GM21717 (cell line): Measurements from ENCODE around the gene FNBP1L.

Experiments used
- ATAC-seq: cut with Tn5 transposase; IDR thresholded peaks from one replicate; pipeline ENCODE4 v1.9.1; 2021; ENCODE audit warnings: mild to moderate bottlenecking, moderate library complexity; ENCODE audit not compliant: unreplicated experiment

FNBP1L gene

DNA sequence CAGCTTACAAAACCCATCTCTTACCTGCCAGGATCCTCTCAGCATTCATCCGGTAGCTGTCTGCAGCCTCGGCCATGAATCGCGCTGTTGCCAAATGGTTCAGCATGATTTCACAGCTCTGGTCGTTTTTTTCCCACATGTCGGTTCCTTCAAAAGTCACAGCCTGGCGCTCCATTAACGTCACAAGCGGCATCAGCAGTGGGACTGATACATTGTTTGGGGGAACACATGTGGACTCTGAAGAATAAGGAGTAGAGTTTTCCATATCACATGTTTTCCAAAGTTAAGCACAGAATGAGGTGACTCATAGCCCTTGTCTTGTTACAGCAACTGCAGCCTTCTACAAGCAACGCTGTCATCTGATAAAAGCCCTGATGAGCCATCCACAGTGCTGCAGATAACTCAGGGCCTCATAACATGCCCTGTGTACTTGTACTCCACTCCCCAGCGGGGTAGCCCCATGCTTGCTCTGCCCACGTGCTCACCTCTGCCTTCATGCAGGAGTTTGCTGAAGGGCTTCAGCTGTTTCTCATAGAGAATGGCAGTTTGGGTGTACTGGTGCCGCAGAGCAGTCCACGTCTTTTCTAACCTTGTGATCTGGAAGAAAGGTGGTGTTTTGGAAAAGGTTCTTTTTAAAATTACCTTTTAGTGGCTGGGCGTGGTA lies 119.5 kb downstream of the FNBP1L start:
- no peak for ATAC-seq

DNA sequence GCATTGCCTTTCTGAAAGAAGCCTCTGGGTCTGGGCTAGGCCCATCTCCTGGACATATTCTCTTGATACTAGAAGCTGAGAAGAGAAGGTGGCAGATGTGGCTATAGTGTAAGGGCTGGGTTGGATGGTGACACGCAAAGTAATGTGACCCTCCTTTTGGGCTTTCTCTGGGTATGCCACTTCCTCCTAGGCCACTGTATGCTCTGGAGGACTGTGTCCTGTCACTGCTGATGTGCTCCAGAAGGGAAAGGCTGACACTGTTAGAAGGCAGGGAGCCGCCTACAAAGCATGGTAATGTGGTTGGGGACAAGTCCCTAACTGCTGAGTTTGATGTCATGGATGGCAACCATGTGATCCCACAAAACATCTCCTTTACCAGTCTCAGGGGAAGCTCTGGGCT lies 121.6 kb downstream of the FNBP1L start:
- ATAC-seq, result no peak

DNA sequence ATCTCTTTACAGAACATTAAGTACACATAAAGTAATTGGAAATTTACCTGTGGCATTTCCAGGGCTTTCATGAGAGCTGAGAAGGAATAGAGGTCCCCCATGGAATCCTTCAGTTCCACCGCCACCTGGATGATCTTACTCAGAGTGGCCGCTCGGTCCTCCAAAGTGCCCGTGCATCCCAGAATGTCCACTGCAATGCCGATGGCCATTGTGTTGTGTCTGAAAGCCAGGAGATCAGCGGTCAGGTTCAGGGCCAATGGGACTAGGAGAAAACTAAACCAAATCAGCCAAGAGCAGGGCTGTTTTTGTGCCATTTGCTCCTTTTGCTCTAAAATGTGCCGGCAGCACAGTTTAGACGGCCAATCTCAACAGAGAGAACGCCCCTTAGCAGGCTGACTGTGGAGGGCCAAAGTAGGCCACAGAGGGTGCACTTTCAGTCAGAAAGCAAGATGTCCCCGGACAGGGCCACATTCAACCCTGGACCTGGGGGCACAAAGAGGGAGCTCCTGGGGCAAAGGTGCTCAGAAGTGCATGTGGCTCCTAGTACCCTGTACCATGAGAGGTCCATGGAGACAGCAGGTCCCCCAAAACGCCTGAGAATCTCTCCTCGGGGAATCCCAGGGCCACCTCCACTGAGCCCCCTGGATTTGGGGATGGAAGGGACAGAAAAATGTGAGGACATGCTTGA lies 123.8 kb downstream of the FNBP1L start:
- ATAC-seq, result no peak

DNA sequence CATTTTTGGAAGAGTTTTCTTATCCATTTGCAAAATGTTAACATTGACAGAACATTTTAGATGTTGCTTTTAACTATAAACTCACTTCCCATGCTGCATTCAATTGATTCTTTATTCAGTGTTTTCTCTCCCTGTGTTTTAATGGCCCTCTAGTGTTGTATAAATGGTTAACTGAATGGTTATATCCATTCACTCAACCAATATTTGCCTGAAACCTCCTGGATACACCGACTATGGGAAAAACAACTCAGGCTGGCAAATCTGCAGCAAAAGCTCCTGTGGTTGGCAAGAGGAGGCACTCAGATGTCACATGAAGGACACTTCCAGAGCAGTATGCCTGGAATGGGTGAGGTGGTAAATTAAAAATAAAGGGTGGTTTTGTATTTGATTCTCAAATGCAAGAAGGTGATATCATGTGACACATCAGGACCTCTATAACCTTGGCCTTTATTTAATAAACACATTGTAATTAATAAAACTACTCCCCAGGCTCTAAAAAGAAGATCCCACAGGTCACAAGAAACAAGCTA lies 126.1 kb downstream of the FNBP1L start:
- ATAC-seq, result no peak

DNA sequence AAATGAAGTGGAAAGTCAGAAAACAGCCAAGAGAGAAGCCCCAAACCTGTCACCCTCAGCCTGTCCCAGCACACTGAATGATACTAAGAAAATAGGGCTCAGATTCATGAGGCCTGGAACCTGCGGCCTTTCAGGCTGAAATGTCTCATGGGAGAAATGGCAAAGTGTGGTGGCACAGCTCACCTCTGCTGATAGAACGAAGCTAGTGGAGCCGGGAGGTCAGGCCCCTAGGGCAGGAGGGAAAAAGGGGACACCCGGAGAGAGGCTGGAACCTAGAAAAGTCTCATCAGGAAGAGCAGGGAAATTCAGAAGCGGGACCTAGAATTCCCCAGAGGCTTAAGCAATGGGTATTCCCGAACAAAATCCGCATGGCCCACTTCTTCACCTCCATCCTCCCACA lies 126.6 kb downstream of the FNBP1L start:
- ATAC-seq, result no peak

DNA sequence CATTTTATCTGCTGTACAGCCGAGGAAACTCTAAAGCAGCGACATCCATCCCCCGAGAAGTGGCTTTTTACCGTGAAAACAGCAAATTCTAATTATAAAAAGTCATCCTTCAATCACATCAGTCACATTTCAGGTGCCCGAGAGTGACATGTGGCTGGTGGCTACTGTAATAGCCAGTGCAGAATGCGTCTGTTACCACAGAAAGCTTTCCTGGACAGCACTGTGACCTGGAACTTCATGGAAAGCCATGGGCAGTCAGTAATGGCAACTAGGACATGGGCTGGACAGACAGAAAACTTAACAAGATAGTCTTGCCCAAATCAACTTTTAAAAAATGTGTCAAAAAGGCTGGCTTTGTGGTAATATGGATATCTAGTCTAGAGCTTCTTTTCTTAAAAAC lies 127.1 kb downstream of the FNBP1L start:
- no peak for ATAC-seq

GRCh38 chr1:93575621-93576284 lies 127.8 kb downstream of the FNBP1L start:
- no peak for ATAC-seq

GRCh38 chr1:93576346-93576745 lies 128.4 kb downstream of the FNBP1L start:
- no peak for ATAC-seq

- no peak for ATAC-seq
These were observed 128.8 kb downstream of the FNBP1L start for GRCh38 chr1:93576746-93577145.

DNA sequence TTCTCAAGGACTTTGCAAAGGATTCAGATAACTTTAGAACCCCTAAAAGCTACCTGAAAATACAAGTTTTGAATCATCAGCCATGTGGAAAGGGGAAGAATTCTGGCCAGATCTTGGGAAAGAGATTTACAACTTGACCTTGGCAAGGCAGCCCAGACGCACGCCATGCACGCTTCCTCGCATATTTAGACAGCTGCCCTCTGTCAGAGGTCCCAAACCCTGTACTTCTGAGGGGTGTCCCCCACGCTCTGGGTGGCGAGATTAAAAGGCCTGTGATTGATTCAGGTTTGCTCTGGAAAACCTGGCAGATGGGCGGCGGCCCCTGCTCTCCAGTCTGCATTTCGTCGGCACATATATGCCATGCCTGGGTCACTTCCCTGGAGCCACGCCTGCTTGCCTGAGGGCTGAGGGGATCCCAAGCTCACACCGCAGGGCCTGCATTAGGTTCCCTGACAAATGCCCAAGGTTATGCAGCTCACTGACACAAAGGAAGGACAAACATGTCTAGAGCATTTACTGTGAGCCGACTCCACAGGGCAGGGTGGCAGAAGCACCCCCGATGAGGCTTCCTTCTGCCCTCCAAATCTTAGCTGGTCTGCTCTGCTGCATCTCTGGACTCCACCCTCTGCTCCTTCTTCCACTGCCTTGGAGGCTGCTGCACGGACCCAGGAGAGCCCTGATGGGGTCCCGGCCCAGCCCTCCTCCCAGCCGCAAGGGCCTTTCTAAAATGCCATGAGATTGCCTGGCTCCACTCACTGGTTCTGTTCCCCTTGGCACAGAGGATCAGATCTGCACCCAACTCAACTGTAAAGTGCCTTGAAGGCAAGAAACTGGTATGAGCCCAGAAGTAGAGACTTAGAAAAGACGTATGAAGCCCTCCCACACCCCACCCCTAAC lies 129.9 kb downstream of the FNBP1L start:
- no peak for ATAC-seq

DNA sequence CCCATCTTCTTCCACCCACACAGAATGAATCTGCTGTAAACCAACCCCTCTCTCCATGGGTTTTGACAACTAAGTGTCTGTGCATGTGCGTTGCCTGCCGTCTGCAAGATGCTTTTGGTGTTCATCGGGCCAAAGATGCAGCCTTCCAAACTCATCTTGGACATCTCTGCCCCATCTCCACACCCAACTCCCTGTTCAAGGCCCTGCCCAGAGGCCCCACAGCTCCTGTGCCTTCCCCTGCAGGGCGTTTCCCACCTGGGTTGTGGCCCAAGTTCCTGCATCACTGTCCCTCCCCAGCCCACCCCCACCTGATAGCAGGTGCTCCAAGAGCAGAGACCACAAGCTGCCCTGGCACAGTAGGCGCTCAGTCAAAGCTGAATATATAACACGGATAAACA lies 130.5 kb downstream of the FNBP1L start:
- ATAC-seq, result no peak

DNA sequence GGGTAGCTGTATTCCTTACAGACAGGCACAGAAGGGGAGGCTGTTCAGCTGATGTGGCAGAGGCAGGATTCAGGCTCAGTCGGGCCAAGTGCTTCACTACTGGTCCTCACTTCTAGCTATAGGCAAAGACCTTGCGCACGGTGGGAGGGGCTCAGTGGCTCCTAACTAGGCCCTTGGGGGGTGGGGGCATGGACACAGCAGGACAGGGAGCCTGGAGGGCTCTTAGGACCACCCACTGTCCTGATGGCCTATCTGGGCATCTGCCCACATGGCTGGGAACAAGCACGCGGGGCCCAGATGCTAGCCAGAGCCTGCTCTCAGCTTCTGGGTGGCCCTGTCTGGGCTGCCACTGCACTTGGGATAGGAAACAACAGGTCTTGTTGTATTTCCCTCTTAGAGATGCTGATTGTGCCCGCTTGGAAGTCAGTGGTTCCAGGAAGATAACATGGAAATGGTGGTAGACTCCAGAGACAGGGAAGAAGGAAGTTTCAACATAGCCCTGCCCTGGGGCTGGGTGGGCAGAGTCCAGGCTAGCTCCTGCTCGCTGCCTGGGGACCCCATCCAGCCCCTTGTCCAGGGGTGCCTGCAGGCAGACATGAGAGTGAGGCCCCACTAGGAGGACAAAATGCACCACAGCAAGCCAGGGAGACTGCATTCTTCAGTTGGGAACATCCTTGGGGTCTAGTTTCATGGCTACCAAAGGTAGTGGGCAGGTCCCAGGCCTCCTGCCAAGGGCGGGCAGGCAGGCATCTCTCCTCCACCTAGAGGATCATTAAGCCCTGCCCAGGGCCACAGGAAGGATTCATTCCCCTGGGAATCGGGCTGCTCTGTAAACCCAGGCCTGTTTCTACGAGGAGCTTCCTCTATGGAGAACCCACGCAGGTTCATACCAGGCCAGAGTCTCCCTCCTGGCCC lies 131.2 kb downstream of the FNBP1L start:
- no peak for ATAC-seq

DNA sequence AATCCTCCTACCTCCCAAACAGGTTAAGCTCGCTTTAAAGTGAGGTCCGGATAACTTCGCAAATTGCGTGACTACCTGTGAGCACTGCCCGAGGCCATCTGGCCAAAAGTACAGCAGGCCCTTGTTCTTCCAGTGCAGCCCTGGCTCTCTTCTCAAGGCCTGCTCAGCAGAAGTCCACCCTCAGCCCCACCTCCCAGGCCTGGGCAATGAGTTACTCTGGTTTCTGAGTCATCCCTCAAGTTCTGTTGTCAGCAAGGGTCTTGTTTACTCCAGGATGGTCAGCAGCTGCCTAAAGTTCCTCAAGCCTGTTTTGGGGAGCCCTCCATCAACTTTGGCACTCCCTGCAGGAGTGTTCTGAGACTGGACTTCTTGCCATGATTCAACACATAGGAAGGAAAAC lies 132.0 kb downstream of the FNBP1L start:
- no peak for ATAC-seq

DNA sequence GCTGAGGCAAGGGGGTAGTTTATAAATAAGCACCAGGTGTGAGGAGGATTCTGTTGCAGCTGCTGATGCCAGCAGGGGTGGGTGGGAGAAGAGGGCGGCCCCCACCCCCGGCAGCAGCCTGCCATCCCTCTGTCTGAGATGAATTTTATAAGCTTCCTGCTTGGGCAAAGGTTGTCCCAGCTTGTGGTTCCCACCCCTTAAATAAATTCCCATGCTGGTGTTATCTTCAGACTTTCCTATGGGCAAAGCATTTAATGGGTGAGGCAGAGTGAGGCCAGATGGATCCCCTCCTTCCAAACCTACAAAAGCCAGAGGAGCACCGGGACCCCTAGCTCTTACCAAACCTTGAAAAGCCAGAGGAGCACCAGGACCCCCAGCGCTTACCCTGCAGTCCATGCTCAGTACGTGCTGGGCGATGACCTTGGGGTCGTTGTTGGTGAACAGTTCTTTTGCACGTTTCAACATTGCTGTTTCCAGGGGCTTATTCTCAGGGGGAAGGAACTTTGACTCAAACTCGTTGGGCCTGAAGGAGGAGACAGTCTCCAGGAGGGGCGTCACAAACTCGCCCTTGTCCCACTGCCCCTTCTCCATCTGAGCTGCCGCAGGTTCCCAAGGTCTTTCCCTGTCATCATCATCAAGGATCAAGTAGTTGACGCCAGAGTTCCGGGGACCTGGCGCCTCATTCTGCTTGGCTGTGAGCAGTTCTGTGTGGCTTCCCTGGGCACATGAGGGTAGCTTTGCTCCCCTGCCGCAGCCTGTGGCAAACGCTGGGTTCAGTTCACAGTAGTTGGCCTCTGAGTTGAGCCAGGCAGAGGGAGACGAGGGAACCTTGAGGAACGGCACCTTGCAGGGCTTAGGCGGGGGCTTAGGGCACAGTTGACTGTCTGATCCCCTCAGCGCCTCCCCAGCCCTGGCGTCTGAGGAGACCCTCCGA lies 134.3 kb downstream of the FNBP1L start:
- no peak for ATAC-seq

GRCh38 chr1:93584261-93585003 lies 136.5 kb downstream of the FNBP1L start:
- no peak for ATAC-seq

DNA sequence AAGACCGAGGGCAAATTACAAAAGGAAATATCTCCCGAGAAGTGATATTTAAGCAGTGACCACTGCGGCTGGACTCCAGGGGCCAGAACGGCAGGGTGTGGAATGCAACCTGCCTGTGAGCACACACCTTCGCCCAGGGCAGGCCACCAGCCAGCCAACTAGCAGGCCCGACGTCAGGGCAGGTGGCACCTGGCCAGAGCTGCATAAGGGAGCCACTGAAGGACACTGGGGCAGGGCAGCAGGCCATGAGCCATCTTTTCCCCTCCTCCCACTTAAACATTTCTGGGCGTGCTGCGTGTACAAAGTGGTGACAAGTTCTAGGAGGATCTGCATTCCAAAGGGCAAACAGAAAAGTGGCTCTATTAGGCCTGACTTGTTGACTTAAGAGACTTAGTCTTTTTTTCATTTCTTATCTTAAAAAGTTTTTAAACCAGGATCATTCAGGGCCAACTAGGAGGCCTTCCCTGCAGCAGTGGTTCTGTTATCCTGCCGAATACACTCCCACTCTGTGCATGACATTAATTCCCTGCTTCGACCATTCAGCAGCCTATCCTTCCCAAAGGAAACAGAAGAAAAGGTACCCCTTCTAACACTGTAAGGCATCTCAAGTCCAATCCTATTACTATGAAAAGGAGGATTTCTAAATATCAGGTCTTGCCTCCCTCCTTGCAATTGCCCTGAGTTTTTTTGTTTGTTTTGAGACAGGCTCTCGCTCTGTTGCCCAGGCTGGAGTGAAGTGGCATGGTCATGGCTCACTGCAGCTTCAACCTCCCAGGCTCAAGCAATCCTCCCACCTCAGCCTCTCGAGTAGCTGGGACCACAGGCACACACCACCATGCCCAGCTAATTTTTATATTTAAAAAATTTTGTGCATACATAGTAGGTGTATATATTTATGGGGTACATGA lies 137.4 kb downstream of the FNBP1L start:
- no peak for ATAC-seq

DNA sequence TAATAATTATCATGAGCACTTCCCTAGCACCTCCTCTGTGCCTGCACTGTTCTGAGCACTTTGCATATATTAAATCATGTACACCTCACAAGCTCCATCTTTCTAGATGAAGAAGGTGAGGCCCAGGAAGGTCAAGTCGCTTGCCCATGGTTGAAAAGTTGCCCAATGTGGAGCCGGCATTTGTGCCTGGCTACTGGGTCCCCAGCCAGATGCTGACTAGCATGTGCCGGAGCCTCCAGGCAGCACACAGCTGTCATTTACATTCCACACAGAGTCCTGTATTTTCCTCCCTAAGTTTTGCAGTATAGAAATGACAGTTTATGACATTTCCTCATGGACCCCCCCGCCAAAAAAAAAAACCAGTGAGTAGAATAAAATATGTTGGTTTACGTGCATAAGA lies 139.4 kb downstream of the FNBP1L start:
- ATAC-seq, result no peak
